Smooth muscle cell (in vitro differentiated cells): ENCODE measurements around the gene DNAJC1. TPM values are rescaled to one million over a fixed set of nuclear protein-coding genes. Genes with fewer than 3 reads are reported as not detected.

ENCODE experiments used
- DNase-seq: peaks from one replicate; lab custom pipeline; 2025; ENCODE audit not compliant: unreplicated experiment; lab: John Stamatoyannopoulos, UW
- H2AFZ ChIP-seq: fragments of 200-600 bp; sonication (generic); 2 replicates; pipeline ENCODE4 v1.6.0; 2016; ENCODE audit warnings: antibody characterized with exemption, low read depth, mild to moderate bottlenecking
- H3F3A ChIP-seq: fragments of 200-600 bp; sonication (generic); 2 replicates; pipeline ENCODE4 v1.6.0; 2017; ENCODE audit warnings: antibody characterized with exemption, low read depth
- H3K27ac ChIP-seq: fragments of 200-600 bp; sonication (generic); 2 replicates; pipeline ENCODE4 v1.5.1; 2016; ENCODE audit warnings: low read depth, mild to moderate bottlenecking
- H3K27me3 ChIP-seq: fragments of 200-600 bp; sonication (generic); 2 replicates; pipeline ENCODE4 v1.6.1; 2016; ENCODE audit warnings: low read depth, mild to moderate bottlenecking
- H3K36me3 ChIP-seq: fragments of 200-600 bp; sonication (generic); 2 replicates; pipeline ENCODE4 v1.5.1; 2016; ENCODE audit warnings: low read depth
- H3K4me1 ChIP-seq: fragments of 200-600 bp; sonication (generic); 2 replicates; pipeline ENCODE4 v1.5.1; 2016; ENCODE audit warnings: low read depth
- H3K4me2 ChIP-seq: fragments of 200-600 bp; sonication (generic); 2 replicates; pipeline ENCODE4 v1.6.0; 2016; ENCODE audit warnings: mild to moderate bottlenecking
- H3K4me3 ChIP-seq: fragments of 200-600 bp; sonication (generic); 2 replicates; pipeline ENCODE4 v1.5.1; 2016; ENCODE audit warnings: mild to moderate bottlenecking
- H3K79me2 ChIP-seq: fragments of 200-600 bp; sonication (generic); 2 replicates; pipeline ENCODE4 v1.6.0; 2016; ENCODE audit warnings: low read depth, mild to moderate bottlenecking
- H3K9ac ChIP-seq: fragments of 200-600 bp; sonication (generic); 2 replicates; pipeline ENCODE4 v1.6.0; 2016; ENCODE audit warnings: low read depth
- H3K9me3 ChIP-seq: fragments of 200-600 bp; sonication (generic); replicated peaks from 2 replicates; pipeline ENCODE4 v1.5.1; 2016; ENCODE audit warnings: low read depth
- H4K20me1 ChIP-seq: fragments of 200-600 bp; sonication (generic); 2 replicates; pipeline ENCODE4 v1.6.0; 2016; ENCODE audit warnings: low read depth
- WGBS: methylation state at CpG from one replicate; pipeline ENCODE4 v1.1.7; 2016; ENCODE audit warnings: low lambda C conversion rate; 5-methylcytosine and 5-hydroxymethylcytosine counted together
- polyA plus RNA-seq: library from polyadenylated mRNA; unstranded; fragments of >200 nt; fragmentation: Nextera tagmentation; extraction: Ambion mirVana; gene quantifications from 2 replicates; pipeline ENCODE4 v1.2.1, GENCODE V29; 2016
- small RNA-seq: library from RNA; depleted of rRNA; stranded (forward); fragments of <200 nt; gene quantifications from one replicate; pipeline ENCODE3, GENCODE V24; 2014
- total RNA-seq: library from RNA; depleted of rRNA; stranded (reverse); fragments of >200 nt; gene quantifications from 2 replicates; pipeline ENCODE4 v1.2.3, GENCODE V29; 2014
- TF ChIP-seq, protein P1 (sequence below): fragments of 200-600 bp; sonication (generic); IDR thresholded peaks from 2 replicates; pipeline ENCODE4 v1.5.1; 2017; ENCODE audit warnings: borderline replicate concordance, mild to moderate bottlenecking, antibody characterized with exemption; ENCODE audit not compliant: insufficient read depth, poor library complexity, severe bottlenecking

The DNAJC1 gene
- total and polyA plus RNA-seq, 2 experiments from 2014 or later: 67.0 to 88.5 TPM

- TF ChIP-seq, protein P1, sequence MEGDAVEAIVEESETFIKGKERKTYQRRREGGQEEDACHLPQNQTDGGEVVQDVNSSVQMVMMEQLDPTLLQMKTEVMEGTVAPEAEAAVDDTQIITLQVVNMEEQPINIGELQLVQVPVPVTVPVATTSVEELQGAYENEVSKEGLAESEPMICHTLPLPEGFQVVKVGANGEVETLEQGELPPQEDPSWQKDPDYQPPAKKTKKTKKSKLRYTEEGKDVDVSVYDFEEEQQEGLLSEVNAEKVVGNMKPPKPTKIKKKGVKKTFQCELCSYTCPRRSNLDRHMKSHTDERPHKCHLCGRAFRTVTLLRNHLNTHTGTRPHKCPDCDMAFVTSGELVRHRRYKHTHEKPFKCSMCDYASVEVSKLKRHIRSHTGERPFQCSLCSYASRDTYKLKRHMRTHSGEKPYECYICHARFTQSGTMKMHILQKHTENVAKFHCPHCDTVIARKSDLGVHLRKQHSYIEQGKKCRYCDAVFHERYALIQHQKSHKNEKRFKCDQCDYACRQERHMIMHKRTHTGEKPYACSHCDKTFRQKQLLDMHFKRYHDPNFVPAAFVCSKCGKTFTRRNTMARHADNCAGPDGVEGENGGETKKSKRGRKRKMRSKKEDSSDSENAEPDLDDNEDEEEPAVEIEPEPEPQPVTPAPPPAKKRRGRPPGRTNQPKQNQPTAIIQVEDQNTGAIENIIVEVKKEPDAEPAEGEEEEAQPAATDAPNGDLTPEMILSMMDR: no peak
- Histone ChIP-seq H3K27me3 (no peaks in the 10 kb centered on the region), H3K9ac (peak overlapping the region; percentile 16), H3K9me3 (no peaks in the 10 kb centered on the region), H3K36me3 (peaks cover 7% of the 10 kb centered on the region), H3K4me1 (peaks cover 9% of the 10 kb centered on the region), H2AFZ (no peak overlapping the region), H3K79me2 (peaks cover 32% of the 10 kb centered on the region), H3K4me3 (no peak overlapping the region), H3F3A (peaks cover 2% of the 10 kb centered on the region), H3K27ac (peak overlapping the region; percentile 47), H3K4me2 (peak overlapping the region; percentile 29), H4K20me1 (peaks cover 38% of the 10 kb centered on the region)
- DNase-seq: no peak
- WGBS: 18% methylated on average over 2 of the region's 2 CpGs
Observed at GRCh38 chr10:21715531-21716195, 287.9 kb downstream of the DNAJC1 start.

GRCh38 chr10:21712975-21713374 lies 290.6 kb downstream of the DNAJC1 start:
- Histone ChIP-seq H3K4me2 (no peak overlapping the region), H3K4me1 (peaks cover 9% of the 10 kb centered on the region), H3K36me3 (no peaks in the 10 kb centered on the region), H3K4me3 (no peak overlapping the region), H3F3A (peaks cover 2% of the 10 kb centered on the region), H2AFZ (no peak overlapping the region), H3K27ac (no peak overlapping the region), H3K9me3 (no peaks in the 10 kb centered on the region), H3K9ac (no peak overlapping the region), H3K79me2 (peaks cover 26% of the 10 kb centered on the region), H4K20me1 (peaks cover 20% of the 10 kb centered on the region), H3K27me3 (no peaks in the 10 kb centered on the region)
- TF ChIP-seq, protein P1: no peak
- 86% methylated on average over 4 of the region's 4 CpGs for WGBS
- DNase-seq: no peak

DNA sequence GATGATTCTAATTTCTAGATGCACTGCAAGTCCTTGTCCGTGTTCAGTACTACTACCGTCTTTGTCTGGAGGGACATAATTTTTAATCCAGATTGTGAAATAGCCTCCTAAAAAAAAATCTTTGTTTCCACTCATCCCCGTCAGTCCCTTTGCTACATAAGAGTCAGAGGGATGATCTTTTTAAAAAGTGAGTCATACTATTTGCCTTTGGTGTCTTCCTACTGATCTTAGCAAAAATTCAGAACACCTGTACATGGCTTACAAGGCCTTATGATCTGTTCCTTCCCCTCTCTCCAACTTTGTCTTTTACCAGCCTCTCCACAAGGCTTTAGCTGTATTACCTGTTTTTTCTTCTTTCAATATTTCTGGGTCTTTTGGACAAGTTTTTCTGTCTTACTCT lies 296.0 kb downstream of the DNAJC1 start:
- no peak overlapping the region for H3K27ac ChIP-seq

More for the DNA sequence above, 296.0 kb downstream of the DNAJC1 start:
- TF ChIP-seq, protein P1: no peak
- WGBS: 92% methylated on average over 3 of the region's 3 CpGs
- Histone ChIP-seq H4K20me1 (peaks cover 52% of the 10 kb centered on the region), H3K9ac (no peak overlapping the region), H3K36me3 (no peaks in the 10 kb centered on the region), H3K4me2 (no peak overlapping the region), H3K4me3 (no peak overlapping the region), H3K9me3 (no peaks in the 10 kb centered on the region), H3K27me3 (no peaks in the 10 kb centered on the region), H2AFZ (no peak overlapping the region), H3F3A (no peaks in the 10 kb centered on the region), H3K79me2 (peaks cover 45% of the 10 kb centered on the region), H3K4me1 (no peaks in the 10 kb centered on the region)
- DNase-seq: no peak

Small RNAs within 50 kb of the gene (small RNA-seq; reads per million reads assigned to genes)
- gene RN7SKP219 (not detected), gene RN7SKP37 (0.13 reads per million)

Other genes with a start within 250 kb of the DNAJC1 start
- gene EBLN1, start 214.3 kb upstream of the DNAJC1 start, total RNA-seq: not detected in 2 replicates
- gene EBLN1, start 214.3 kb upstream of the DNAJC1 start, polyA plus RNA-seq: not detected in 2 replicates